ENCODE data around the gene CD300A.

Gene CD300A

GRCh38 chr17:74522381-74523105, 56.1 kb downstream of the CD300A start:
- no peak for DNase-seq

GRCh38 chr17:74523308-74523707, 56.9 kb downstream of the CD300A start:
- no peak for DNase-seq

GRCh38 chr17:74524653-74525464, 58.4 kb downstream of the CD300A start:
- no peak for DNase-seq

GRCh38 chr17:74525465-74525725, 59.0 kb downstream of the CD300A start:
- no peak for DNase-seq

- no peak for DNase-seq
These were observed 59.4 kb downstream of the CD300A start for GRCh38 chr17:74525781-74526288.

GRCh38 chr17:74526681-74527080, 60.2 kb downstream of the CD300A start:
- DNase-seq, result no peak

GRCh38 chr17:74527081-74527480, 60.6 kb downstream of the CD300A start:
- no peak for DNase-seq

- no peak for DNase-seq
These were observed 61.3 kb downstream of the CD300A start for GRCh38 chr17:74527756-74528155.

GRCh38 chr17:74528491-74529199, 62.2 kb downstream of the CD300A start:
- DNase-seq, result peak; percentile 35

GRCh38 chr17:74529243-74529642, 62.8 kb downstream of the CD300A start:
- DNase-seq, result no peak

- no peak for DNase-seq
These were observed 64.4 kb downstream of the CD300A start for GRCh38 chr17:74530831-74531150.

- DNase-seq, result no peak
These were observed 64.9 kb downstream of the CD300A start, which contains the start of gene CD300LB for GRCh38 chr17:74531231-74531761. Gene CD300LB (minus strand): TSS chr17:74531475. CDS start chr17:74531350, 125 bp downstream.

- DNase-seq, result peak; percentile 49
These were observed 65.7 kb downstream of the CD300A start for GRCh38 chr17:74532115-74532514.
